HK-2 (cell line): ENCODE results near the gene CADM4.
A peak's percentile ranks its signal among the peaks of the same experiment; 100 is the strongest.
"Not testable (repeated sequence)": the region's sequence is repeated elsewhere in the genome, so short reads cannot be mapped to it uniquely, and the experiment has no call there.

ENCODE experiments used
- DNase-seq: peaks from one replicate; pipeline ENCODE4 v3.0.0-alpha.2; 2018; ENCODE audit not compliant: unreplicated experiment

CADM4 gene

DNA sequence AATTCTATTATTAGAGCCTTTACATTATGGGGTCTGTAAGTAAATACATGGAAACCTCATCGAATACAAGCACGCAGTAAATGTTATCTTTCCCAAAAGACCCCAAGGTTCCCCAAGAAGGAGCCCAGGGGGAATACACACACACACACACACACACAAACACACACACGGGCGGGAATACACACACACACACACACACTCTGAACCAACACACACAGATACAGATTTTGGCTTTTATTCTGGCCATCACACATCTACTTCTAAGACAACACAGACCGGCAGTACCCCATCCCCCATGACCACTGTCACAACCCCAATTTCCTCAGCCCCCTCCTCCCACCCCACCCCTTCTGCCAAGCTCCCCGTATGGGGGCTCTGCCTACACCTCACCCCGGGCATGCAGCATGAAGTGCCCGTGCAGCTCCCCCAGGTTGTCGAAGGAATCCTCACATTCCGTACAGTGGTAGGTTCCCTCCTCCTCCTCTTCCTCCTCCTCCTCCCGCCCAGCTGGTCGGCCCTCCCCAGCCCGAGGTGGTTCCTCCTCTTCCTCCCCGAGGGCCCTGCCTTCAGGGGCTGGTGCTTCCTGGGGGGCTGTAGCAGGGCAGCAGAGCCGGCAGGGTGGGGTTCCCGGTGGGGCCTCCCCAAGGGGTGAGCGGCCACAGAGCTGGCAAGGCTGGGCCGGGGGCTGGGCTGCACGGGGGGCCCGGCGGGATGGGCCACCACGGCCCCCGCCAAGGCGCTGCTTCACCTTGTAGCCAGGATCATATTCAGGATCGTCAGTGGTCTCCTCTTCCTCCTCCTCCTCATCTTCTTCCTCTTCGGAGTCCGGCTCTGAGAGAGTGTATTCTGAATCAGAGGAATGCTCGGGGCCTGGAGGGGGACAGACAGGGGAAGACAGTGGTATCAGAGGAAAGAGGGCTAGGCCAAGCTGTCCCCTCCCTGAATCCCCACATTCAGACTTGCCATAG lies 32.1 kb downstream of the CADM4 start:
- DNase-seq: no peak

DNA sequence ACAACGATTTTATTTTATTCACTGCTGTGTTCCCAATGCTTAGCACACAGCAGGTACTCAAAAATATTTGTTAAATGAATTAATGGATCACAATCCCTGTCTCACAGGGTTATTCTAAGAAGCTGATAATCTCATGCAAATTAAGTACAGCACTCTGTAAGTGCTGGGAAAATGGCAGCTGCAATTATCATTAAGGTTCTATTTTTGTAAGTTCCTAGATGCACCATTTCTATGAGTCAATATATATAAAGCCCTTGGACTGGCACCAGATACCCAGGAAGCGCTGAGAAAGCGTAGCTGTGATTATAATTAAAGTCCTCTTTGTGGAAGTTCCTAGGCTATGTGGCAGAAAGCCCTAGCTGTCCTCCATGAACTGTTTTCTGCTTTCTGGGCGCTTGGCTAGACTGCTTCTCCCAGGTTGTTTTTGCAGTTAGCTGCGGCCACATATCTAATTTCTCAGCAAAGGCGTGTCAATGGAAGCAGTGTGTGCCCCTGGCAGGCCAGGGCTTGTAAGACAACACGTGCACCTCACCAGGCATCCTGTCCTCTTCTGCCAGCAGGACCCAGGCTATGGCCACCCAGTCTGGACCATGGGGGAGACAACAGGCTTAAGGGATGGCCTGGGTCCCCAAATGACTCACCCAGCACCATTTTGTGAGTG lies 33.0 kb downstream of the CADM4 start:
- no peak for DNase-seq

DNA sequence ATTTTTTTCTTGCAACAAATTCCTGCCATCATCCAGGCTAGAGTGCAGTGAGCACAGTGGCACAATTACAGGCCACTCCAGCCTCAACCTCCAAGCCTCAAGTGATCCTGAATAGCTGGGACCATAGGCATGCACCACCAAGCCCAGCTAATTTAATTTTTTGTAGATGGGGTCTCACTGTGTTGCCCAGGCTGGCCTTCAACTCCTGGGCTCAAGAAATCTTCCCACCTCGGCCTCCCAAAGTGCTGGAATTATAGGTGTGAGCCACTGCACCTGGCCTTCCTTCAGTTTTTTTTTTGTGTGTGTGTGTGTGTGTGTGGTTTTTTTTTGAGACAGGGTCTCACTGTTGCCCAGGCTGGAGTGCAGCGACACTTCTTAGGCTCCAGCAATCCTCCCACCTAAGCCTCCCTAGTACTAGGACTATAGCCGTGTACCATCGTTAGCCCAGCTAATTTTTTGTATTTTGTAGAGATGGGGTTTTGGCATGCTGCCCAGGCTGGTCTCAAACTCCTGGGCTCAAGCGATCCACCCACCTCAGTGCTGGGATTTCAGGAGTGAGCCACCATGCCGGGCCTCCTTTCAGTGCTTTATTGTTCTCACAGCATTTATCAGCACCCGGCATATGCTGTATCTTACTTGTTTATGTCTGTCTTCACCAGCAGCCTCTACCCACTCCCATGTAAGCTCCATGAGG lies 33.6 kb downstream of the CADM4 start:
- no peak for DNase-seq

DNA sequence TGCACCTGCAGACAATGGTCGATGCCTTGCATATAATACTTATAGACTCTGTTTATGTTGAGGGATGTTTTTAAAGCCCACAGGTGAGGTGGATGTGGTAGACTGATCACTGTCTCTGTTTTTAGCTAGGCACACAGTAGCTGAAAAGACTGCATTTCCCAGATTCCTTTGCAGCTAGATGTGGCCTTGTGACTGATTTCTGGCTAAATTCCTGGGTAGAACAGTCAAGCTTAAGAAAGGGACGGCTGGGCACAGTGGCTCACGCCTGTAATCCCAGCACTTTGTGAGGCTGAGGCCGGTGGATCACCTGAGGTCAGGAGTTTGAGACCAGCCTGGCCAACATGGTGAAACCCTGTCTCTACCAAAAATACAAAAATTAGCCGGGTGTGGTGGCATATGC lies 39.3 kb downstream of the CADM4 start:
- DNase-seq: not testable (repeated sequence)

DNA sequence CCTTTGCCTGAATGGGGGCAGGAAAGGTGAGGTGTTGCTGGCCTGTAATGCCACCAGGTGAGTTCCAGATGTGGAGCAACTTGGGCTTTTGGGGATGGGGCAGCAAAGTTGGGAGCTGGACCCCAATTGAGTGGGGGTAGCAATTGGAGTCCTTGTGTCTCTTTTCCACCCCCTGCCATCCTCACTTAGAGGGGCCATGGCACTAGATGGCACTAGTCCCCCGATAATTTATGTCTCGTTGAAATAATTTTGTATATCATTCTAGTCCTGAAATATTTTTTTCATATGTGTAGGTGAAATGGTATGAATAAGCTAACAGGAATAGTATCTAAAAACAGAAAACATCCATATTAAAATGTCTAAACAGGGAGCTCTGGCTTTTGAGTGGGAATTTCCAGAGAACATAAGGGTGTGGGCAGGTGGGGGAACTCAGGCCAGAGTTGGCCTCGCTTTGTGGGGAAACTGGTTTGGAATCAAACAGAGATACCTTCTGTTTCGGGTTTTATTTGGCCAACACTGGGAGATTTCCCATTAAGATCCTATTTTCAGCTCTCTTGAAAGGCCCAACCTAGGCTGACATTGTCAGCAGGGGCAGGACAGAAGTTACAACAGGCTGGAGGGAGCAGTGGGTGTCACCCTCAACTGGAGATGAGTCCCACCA lies 39.9 kb downstream of the CADM4 start:
- DNase-seq: no peak

DNA sequence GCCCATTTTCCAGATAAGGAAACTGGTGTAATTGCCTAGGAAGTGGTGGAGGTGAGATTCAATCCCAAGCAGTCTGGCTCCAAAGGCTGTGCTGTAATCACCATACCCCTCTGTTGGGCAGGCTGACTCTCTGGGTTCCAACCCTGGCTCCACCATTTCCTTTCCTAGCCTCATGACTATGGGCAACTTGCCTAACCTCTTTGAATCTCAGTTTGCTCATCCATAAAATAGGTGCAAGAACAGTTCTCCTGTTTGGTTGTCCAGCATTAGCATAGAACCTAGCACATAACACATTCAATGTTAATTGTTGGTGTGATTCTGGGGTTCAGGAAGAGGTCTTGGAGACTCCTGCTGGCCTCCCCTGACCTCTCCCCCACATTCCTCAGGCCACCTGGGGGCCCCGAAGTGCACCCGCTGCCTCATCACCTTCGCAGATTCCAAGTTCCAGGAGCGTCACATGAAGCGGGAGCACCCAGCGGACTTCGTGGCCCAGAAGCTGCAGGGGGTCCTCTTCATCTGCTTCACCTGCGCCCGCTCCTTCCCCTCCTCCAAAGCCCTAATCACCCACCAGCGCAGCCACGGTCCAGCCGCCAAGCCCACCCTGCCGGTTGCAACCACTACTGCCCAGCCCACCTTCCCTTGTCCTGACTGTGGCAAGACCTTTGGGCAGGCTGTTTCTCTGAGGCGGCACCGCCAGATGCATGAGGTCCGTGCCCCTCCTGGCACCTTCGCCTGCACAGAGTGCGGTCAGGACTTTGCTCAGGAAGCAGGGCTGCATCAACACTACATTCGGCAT lies 41.0 kb downstream of the CADM4 start:
- no peak for DNase-seq

DNA sequence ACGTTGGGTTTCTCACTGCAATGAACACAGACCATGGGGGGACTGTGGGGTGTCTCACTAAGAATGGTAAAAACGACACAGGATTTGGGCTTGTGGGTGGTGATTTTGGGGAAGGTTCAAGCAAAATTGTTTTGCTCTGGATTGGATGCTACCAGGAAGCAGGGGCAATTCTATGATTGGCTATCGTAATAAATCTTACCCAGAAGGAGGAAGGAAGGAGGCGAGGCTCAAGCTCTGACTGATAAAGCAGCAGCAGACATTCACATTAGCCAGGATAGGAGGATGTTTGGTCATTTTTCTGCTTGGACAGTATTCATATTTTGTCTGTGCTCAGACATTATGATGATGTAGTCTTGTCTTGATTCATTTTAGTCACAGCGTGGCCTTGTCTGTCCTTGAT lies 41.8 kb downstream of the CADM4 start:
- DNase-seq: no peak

DNA sequence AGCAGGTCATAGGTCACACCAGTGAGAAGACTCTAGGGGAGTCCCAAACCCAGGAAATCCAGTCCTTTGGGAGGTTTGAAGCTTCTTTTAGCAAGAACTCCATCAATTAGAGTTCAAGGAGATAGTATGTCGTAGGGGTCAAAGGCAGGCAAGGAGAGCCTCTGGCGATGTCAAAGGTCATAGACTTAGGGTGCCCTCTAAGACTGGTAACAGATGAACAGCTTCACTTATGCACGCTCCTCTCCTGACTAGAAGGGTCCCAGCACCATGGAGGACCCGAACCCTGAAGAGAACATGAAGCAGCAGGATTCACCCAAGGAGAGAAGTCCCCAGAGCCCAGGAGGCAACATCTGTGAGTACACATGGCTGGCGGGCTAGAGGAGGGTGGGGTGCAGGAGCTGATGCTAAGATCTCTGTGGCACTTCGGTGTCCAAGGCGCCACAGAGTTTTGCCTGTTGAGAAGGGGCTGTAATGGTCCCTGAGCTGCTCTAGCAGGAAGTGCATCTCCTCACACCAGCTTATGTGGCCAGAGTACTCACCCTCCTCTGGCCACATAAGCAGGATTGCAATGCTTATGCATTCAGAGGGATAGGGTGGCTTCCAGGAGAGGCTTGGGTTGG lies 42.7 kb downstream of the CADM4 start:
- peak; percentile 14 for DNase-seq

- DNase-seq: peak; percentile 100
These were observed 43.4 kb downstream of the CADM4 start, which contains the start of the genes IRGQ and ZNF576 for GRCh38 chr19:43595999-43596841. TSS of gene IRGQ (minus strand) at chr19:43596134. CDS start at chr19:43595338, 796 bp downstream. TSS of gene ZNF576 (plus strand) at chr19:43596595. CDS start at chr19:43597109, 514 bp downstream.

- DNase-seq: no peak
These were observed 44.0 kb downstream of the CADM4 start for GRCh38 chr19:43595605-43595998.

DNA sequence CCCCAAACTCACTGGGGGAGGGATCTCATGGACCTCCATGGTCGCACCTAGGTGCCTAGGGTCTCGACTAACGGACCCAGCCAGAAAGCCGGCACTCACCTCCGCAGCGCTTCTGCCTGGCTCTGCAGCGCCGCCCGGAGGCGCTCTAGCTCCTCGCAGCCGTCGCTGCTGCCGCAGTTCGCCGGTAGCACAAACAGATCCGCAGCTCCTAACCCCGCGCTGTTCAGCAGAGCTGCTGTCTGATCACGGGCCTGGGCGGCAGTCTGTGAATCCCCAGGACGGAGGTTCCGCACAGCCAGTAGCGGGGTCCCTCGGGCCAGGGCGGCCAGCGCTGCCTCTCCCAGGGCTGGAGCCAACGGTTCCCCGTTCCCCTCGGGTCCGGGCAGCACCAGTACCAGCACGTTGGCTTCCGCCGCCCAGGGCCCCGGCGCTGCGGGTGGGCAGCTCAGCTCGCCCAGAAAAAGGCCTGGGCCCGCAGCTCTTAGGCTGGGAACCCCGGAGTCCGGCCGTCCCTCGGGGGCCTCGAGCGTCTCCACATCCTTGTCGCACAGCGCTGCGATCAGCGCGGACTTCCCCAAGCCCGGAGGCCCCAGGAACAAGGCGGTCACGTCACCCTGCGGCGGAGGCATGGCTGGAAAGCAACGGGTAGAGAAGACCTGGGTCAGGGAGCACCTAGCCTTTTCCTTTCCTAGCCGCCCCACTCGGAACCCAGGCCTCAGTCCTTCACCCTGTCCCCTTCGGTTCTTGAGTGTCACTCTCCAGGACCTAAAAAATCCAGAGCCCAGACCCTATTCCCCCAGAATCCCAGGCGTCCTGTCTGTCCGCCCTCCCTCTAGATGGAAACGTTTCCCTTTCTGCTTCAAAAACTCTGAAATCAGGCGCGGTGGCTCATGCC lies 44.7 kb downstream of the CADM4 start:
- peak; percentile 71 for DNase-seq

DNA sequence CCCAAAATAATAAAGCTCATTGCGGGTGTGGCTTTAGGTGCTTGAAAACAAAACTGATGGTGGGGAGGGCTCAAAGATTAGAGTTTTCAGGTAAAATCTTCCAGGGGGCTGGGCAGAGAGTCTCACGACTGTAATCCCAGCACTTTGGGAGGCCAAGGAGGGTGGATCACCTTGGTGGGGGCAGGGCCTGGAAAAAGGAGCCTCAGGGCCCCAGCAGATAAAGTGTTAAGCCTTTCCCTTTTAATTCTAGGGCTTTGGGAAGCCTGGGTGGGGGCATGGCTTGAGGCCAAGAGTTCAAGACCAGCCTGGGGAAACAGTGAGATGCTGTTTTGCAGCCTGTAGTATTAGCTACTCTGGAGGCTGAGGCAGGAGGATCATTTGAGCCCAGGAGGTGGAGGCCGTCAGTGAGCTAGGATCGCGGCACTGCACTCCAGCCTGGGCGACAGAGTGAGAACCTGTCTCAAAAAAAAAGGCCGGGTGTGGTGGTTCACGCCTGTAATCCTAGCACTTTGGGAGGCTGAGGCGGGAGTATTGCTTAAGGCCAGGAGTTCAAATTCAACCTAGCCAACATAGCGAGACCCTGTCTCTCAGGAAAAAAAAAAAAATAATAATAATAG lies 45.5 kb downstream of the CADM4 start:
- no peak for DNase-seq

DNA sequence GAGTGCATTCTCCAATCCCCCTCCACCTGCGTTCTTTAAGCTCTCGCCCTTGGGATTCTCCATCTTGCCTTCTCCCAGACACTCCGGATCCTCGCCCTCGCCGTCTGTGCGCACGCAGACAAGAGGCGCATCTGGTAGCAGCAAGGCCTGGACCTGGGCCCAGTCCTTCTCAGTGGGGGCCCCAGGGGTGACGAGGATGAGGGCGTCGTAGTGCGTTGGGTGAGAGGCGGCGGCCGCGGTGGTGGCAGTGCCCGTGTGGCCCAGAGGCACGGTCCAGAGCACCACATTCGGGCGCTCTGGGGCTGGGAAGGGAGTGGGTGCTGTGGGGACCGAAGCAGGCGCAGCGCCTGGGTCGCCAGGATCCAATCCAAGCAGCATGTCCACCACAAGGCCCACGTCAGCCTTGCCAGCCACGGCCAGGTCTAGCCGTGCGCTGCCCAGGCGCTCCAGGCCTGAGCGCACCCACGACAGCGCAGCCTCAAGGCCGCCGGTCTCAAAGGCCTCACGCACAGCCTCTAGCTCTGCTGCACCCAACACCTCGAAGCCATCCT lies 46.8 kb downstream of the CADM4 start:
- DNase-seq: no peak

DNA sequence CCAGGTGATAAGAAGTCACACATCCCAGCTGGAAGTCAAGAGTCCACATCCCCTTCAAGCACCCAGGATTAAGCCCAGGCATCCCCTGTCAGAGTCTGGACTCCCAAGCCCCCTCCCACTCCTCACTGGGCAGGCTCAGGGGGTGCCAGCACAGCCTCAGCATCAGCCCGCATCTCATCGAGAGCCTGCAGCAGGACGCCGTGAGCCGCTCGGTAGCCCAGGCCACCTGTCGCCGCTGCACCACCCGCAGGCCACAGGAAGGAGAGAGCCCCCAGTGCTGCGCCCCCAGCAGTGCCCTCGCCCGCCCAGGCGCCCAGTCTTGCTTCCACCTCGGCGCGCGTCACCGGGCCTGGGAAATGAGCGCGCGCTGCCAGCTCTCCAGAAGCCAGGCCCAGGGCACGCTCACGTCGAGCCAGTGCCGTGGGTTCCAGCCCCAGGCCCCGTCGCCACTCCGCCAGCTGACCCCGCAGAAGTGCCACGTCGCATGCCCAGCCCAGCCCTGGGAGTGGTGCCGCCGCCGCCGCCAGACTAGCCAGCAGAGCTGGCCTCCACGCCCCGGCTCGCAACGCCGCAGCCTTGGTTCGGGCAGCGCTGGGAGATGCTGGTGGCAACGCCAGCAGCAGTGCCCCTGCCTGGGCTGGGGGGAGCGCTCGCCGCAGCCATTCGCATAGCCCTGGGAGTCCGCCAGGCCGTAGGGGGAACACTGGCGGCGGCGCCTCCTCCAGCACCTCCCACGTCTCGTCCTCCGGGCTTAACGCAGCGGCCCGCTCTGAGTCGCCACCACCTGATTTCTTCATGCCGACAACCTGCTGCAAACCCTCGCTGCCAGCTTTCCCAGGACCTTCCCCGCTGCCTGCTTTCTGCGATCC lies 47.5 kb downstream of the CADM4 start:
- no peak for DNase-seq

- no peak for DNase-seq
These were observed 50.0 kb downstream of the CADM4 start for GRCh38 chr19:43589678-43590077.

GRCh38 chr19:43589277-43589676 lies 50.4 kb downstream of the CADM4 start:
- no peak for DNase-seq

DNA sequence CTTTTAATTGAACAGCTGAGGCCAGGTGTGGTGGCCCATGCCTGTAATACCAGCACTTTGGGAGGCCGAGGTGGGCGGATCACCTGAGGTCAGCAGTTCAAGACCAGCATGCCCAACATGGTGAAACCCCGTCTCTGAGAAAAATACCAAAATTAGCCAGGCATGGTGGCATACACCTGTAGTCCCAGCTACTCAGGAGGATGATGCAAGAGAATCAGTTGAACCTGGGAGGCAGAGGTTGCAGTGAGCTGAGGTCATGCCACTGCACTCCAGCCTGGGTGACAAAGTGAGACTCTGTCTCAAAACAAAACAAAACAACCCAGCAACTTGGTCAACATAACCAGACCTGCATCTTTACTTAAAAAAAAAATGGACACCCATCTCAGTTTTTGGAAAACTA lies 52.6 kb downstream of the CADM4 start:
- DNase-seq: not testable (repeated sequence)
